Muscle layer of duodenum (tissue), 2 donors: ENCODE measurements around the gene GXYLT2.

Experiments used
- H3K27ac ChIP-seq: one replicate; pipeline ENCODE4 v1.7.0; 2013; ENCODE audit warnings: mild to moderate bottlenecking, low read length
- H3K27me3 ChIP-seq: one replicate; pipeline ENCODE4 v1.7.0; 2013; ENCODE audit warnings: low read depth, mild to moderate bottlenecking, control low read depth, low read length
- H3K36me3 ChIP-seq, 2 donors: one replicate each; pipeline ENCODE4 v1.7.0; 2013; ENCODE audit warnings: low read length in 2 of 2, control low read depth in 1 of 2, mild to moderate bottlenecking in 1 of 2; ENCODE audit not compliant: insufficient read depth in 2 of 2, control insufficient read depth in 1 of 2
- H3K4me1 ChIP-seq, 2 donors: one replicate each; pipeline ENCODE4 v1.7.0; 2013; ENCODE audit warnings: low read length in 2 of 2, mild to moderate bottlenecking in 2 of 2, control low read depth in 1 of 2, moderate library complexity in 1 of 2; ENCODE audit not compliant: insufficient read depth in 2 of 2, control insufficient read depth in 1 of 2
- H3K4me3 ChIP-seq, 2 donors: one replicate each; pipeline ENCODE4 v1.7.0; 2013; ENCODE audit warnings: low read length in 2 of 2, low read depth in 1 of 2, mild to moderate bottlenecking in 1 of 2
- H3K9me3 ChIP-seq, 2 donors: one replicate each; pipeline ENCODE4 v1.7.0; 2013; ENCODE audit warnings: low read length in 2 of 2, control low read depth in 1 of 2, mild to moderate bottlenecking in 1 of 2; ENCODE audit not compliant: control insufficient read depth in 1 of 2
- donor health status: healthy.

Gene GXYLT2

DNA sequence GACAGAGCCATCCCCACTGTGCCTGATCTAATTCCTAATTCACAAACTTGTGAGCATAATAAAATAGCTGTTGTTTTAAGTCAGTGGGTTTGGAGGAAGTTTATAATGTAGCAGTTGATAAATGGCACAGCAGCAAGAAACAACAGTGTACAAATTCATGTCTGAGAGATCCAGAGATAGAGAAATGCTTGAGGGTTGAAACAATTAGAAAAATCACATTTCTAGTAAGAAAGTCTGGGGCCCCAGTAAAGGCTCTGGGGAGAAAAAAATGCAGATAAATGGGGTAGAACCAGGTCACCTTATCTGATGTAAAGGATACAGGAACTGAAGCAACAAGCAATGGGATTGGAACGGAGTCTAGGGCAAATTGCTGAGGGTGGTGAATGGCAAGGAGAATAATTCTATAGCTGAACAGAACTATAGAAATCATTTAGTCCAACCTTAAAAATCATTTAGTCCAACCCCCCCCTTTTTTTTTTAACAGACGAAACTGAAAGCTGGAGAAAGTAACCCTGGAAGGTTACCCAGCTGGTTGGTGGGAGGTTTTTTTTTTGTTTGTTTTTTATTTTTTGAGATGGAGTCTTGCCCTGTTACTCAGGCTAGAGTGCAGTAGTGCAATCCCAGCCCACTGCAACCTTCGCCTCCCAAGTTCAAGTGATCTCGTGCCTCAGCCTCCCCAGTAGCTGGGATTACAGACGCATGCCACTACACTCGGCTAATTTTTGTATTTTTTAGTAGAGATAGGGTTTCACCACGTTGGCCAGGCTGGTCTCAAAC, 25.3 kb upstream of the GXYLT2 start:
- no peaks in the 10 kb centered on the region for H3K9me3 ChIP-seq
- no peak overlapping the region for H3K4me3 ChIP-seq
- no peaks in the 10 kb centered on the region for H3K4me1 ChIP-seq
- no peaks in the 10 kb centered on the region for H3K27me3 ChIP-seq
- no peaks in the 10 kb centered on the region for H3K36me3 ChIP-seq
- H3K27ac ChIP-seq: no peak overlapping the region

DNA sequence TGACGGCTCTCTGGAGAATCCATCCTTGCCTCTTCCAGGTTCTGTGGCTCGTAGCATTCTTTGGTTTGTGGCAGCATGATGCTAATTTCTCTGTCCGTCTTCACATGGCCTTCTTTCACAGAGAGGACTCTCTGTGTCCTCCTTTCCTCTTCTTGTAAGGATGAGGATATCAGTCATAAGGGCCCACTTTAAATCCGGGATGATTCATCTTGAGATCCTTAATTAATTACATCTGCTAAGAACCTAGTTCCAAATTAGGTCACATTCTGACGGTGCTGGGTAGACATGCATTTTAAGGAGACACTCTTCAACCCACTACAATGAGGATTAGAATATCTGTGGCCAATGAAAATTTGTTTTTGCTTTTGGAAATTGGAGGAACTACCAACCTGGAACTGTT, 15.7 kb upstream of the GXYLT2 start:
- Histone ChIP-seq H3K4me3 (no peak overlapping the region), H3K27ac (no peak overlapping the region), H3K4me1 (no peaks in the 10 kb centered on the region), H3K9me3 (no peaks in the 10 kb centered on the region), H3K27me3 (peaks cover 3% of the 10 kb centered on the region), H3K36me3 (no peaks in the 10 kb centered on the region)

DNA sequence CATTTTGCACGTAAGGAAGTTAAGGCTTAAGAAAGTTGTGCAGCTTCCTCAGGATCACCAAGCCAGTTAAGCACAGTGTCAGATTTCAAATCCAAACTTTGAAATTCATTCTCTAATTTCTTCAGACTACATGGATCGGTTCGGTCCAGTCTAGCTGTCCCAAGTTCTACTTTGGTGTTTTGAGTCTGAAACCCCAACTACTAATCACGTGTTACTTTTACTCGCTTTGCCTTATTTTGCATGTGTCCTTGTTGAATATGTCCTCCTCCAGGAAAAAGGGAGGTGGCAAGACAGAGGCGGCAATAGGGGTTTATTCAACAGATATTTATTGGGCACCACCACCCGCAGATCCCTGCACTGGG, 522 bp upstream of the GXYLT2 start:
- Histone ChIP-seq H3K4me1 (peaks cover 0 to 26% of the 10 kb centered on the region in 2 donors), H3K4me3 (peak overlapping the region; percentile 67 to 70), H3K27me3 (peaks cover 7% of the 10 kb centered on the region), H3K27ac (peak overlapping the region; percentile 35), H3K36me3 (peaks cover 0 to 8% of the 10 kb centered on the region in 2 donors), H3K9me3 (peaks cover 0 to 3% of the 10 kb centered on the region in 2 donors)

DNA sequence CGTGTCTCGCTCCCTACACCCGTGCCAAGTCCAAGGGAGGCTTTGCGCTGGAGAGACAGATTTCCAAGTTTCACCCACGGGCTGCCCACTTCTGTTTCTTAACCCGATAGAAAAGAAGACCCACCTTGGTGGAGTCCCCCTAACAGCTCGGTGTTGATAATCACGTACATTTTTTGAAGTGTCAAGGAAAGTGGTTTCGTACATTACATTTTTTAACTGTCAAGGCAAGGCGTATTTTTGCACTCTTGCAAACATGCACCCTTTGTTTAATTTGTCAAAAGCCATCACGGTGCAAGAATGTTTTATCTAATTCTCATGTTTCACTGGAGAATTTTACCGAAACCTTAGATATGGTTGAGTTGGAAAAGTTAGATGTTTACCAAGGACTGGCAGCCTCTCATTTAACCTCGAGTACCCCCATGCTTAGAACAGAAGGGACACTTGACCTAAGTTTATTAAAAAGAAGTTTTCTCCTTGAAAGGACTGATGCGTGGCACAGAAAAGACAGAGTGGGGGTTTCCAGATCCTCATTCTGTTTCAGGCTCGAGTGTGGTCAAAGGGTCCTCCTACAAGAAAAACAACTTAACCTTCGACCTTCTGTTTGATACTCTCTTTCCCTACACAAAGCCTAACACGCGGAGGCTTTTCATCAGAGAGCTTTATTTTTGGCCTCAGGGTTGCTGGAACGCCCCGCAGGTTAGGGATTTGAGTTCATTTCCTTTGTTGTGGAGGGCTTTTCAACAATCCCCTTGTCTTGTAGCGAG, 882 bp downstream of the GXYLT2 start:
- no peak overlapping the region for H3K27ac ChIP-seq
- peaks cover 0 to 29% of the 10 kb centered on the region in 2 donors for H3K4me1 ChIP-seq
- H3K4me3 ChIP-seq: peak overlapping the region; percentile 54 to 66
- peaks cover 7% of the 10 kb centered on the region for H3K27me3 ChIP-seq
- H3K36me3 ChIP-seq: peaks cover 0 to 8% of the 10 kb centered on the region in 2 donors
- no peaks in the 10 kb centered on the region for H3K9me3 ChIP-seq

DNA sequence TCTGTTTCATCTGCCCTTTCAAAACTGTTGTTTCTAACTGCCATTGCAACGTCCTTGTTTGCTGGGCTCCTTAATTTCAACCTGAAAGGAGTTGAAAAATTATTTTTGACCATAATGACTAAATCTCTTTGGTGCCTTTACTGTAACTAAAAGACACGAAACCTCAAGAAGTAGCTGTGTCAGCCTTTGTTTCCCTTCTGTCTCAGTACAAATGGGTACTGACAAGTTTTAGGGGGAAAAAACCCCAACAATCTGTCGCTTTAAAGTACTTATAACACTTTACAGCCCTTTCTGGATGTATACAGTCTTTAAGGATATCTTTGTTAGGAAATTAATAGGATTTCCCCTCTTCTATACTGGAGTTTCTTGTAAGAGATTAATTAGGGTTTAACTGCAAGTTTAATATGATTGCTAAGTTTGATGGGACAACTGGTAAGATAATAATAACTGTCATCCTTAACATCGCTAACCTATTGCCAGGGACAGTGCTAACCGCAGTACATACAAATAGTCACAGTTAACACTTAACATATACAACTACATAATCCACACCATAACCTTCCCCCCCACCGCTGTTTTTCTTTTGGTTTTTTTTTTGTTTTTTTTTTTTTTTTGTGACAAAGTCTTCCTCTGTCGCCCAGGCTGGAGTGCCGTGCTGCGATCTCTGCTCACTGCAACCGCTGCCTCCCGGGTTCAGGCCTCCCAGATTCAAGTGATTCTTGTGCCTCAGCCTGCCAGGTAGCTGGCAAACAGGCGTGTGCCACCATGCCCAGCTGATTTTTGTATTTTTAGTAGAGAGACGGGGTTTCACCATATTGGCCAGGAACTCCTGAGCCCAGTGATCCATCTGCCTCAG, 1.7 kb downstream of the GXYLT2 start:
- Histone ChIP-seq H3K36me3 (peaks cover 0 to 8% of the 10 kb centered on the region in 2 donors), H3K4me1 (peaks cover 0 to 29% of the 10 kb centered on the region in 2 donors), H3K27ac (no peak overlapping the region), H3K9me3 (no peaks in the 10 kb centered on the region), H3K27me3 (peaks cover 7% of the 10 kb centered on the region), H3K4me3 (peak overlapping the region; percentile 13 to 66)

DNA sequence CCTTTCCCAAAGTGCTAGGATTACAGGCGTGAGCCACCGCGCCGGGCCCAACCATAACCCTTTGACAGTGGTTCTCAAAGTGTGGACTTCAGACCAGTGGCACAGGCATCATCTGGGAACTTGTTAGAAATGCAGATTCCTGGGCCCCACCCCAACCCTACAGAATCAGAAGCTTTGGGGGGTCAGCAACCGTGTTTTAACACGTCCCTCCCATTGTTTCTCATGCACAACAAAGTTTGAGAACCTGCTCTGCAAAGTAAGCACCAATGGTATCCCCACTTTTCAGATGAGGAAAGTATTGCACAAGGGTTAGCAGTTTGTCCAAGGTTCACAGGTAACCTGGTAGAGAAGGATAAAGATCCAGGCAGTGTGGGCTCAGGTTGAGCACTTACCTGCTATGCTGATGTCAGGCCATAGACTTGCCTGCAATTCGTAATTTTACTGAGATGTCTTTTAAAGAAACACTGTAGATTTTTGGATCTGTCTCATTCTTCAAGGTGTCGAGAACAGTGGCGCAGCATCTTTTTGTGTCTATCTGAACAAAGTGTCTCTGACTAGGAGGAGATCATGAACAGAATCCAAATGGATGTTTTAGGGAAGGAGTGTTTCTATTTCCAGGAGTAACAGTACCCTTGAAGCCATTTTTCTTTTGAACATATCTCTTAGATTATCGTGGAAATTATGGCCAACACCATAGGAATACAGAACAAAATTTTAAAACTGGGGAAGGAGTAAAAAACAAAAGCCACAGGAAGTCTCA, 2.5 kb downstream of the GXYLT2 start:
- H3K27ac ChIP-seq: no peak overlapping the region
- peaks cover 0 to 29% of the 10 kb centered on the region in 2 donors for H3K4me1 ChIP-seq
- no peaks in the 10 kb centered on the region for H3K9me3 ChIP-seq
- H3K27me3 ChIP-seq: peaks cover 7% of the 10 kb centered on the region
- no peak overlapping the region for H3K4me3 ChIP-seq
- peaks cover 0 to 8% of the 10 kb centered on the region in 2 donors for H3K36me3 ChIP-seq

DNA sequence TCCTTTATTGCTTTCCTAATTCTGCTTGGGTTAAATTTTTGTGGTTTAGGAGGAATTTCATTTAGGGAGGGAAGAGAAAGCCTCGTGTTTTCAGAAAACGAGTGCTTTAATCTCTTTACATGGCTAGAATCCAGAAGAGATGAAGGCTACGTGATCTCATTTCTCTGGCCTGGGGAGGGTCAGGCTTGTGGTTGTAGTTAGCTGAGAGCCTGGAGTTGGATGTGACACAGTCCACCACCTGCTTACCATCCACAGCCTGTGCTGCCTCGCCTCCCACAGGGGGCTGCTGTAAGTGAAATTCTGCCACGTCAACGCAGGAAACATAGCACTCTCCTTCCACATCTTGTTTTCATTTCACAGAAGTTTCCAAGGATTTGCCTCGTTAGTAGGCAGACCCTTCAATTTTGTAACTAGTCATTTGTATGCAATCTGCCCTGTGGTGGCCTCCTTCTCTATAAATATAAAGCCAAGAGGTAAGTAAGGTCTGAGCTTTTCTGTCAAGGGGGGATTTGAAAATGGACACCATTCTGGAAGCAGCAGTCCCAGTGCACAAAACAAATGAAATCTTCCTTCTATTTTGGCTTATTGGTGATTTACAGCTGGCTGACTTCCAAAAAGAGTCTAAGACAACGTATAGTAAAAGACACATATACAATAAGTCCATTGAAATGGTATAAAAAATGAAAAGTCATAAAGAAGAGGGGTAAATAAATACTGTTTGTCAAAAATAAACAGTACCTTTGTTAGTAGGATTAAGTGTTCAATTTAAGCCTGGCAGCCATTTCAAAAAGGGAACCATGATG, 3.4 kb downstream of the GXYLT2 start:
- Histone ChIP-seq H3K9me3 (no peaks in the 10 kb centered on the region), H3K4me1 (peaks cover 0 to 26% of the 10 kb centered on the region in 2 donors), H3K27ac (peak overlapping the region; percentile 28), H3K27me3 (peaks cover 7% of the 10 kb centered on the region), H3K36me3 (peaks cover 0 to 8% of the 10 kb centered on the region in 2 donors), H3K4me3 (no peak overlapping the region)

DNA sequence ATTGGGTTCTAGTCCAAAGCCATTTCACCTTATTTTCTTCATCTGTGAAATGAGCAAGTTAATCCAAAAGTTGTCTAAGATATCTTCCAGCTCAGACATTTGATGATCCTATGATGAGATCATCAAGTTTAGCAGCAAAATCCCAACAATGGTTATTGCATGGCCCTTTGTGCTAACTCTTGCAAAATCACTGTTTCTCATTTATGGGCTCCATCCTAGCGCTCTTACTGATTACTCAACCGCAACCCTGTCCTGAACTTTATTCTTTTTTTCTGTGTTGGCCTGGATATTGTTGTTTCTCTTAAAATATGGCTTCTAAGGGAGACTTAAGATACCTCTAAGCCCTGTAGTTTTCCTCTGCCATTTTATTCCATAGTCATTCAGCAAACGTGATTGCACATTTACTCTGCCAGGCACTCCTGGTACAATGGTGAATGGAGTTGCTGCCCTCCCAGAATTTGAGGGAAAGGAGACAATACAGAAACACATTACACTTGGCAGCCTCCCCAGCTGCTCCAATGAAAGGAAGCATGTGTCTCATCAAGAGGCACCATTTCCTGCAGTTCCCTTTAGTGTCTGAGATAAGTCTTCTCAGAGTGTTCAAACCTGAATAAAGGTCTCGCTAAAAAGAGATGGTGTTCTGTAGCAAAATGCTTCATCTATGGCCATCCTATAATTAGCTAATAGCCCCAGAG, 4.4 kb downstream of the GXYLT2 start:
- Histone ChIP-seq H3K27ac (no peak overlapping the region), H3K4me1 (peaks cover 0 to 17% of the 10 kb centered on the region in 2 donors), H3K27me3 (peaks cover 5% of the 10 kb centered on the region), H3K36me3 (peaks cover 0 to 8% of the 10 kb centered on the region in 2 donors), H3K4me3 (no peak overlapping the region), H3K9me3 (no peaks in the 10 kb centered on the region)

DNA sequence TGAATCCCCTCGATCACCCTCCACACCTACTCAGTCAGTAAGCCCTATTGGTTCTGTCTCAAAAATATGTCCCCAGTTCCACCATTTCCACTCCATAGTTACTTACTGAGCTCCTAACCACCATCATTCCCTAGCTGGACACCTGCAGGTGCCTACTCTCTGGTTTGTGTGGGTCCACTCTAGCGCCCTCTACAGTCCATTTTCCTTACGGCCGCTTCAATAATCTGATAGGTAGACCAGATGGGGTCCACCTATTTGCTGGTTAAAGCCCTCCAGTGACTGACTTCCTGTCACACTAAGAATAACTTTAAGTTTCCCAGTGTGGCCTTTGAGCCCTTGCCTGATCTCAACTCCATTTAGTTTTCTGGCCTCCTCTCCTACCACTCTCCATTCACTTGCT, 5.0 kb downstream of the GXYLT2 start:
- Histone ChIP-seq H3K4me1 (peaks cover 0 to 12% of the 10 kb centered on the region in 2 donors), H3K4me3 (no peak overlapping the region), H3K36me3 (peaks cover 0 to 8% of the 10 kb centered on the region in 2 donors), H3K9me3 (no peaks in the 10 kb centered on the region), H3K27me3 (no peaks in the 10 kb centered on the region), H3K27ac (no peak overlapping the region)
